Keratinocyte (primary cell): ENCODE data around the gene ENKD1. TPM values are rescaled to one million over a fixed set of nuclear protein-coding genes. Genes with fewer than 3 reads are reported as not detected.
A peak's percentile ranks its signal among the peaks of the same experiment; 100 is the strongest.

ENCODE experiments used
- DNase-seq: peaks from one replicate; pipeline ENCODE4 v3.0.0-alpha.2; 2011; ENCODE audit warnings: low read depth, missing footprints, low spot score
- FAIRE-seq: peaks from 2 replicates; lab custom pipeline; 2011; peaks lifted over from hg19 to GRCh38; lab: Jason Lieb, UNC
- H2AFZ ChIP-seq: 2 replicates; pipeline ENCODE4 v1.6.0; 2012; ENCODE audit warnings: low read length, control low read depth, inconsistent platforms; ENCODE audit not compliant: control insufficient read depth
- H3K27ac ChIP-seq: 2 replicates; pipeline ENCODE4 v1.5.1; 2011; ENCODE audit warnings: low read length; ENCODE audit not compliant: control insufficient read depth, insufficient read depth
- H3K27me3 ChIP-seq: 3 replicates; pipeline ENCODE4 v1.6.0; 2011; ENCODE audit warnings: low read length; ENCODE audit not compliant: control insufficient read depth, insufficient read depth; ENCODE audit errors: extremely low read depth
- H3K36me3 ChIP-seq, 2 experiments: 2 replicates in 1 of 2; 3 replicates in 1 of 2; pipeline ENCODE4 v1.5.1; 2011; ENCODE audit warnings: low read length in 2 of 2, mild to moderate bottlenecking in 1 of 2; ENCODE audit not compliant: control insufficient read depth in 2 of 2, insufficient read depth in 2 of 2; ENCODE audit errors: extremely low read depth in 1 of 2
- H3K4me1 ChIP-seq: 3 replicates; pipeline ENCODE4 v1.5.1; 2011; ENCODE audit warnings: low read length; ENCODE audit not compliant: control insufficient read depth, insufficient read depth; ENCODE audit errors: extremely low read depth
- H3K4me2 ChIP-seq: 3 replicates; pipeline ENCODE4 v1.6.0; 2011; ENCODE audit warnings: low read depth, low read length; ENCODE audit not compliant: control insufficient read depth, insufficient read depth; ENCODE audit errors: extremely low read depth
- H3K4me3 ChIP-seq, 3 experiments: fragments of 200-600 bp in 1 of 3; sonication (generic) in 1 of 3; 2 replicates in 2 of 3; 3 replicates in 1 of 3; pipeline ENCODE4 v1.5.1; 2011 to 2016; ENCODE audit warnings: low read length in 3 of 3, mild to moderate bottlenecking in 3 of 3, control low read depth in 2 of 3, inconsistent platforms in 1 of 3, low read depth in 1 of 3, mixed read lengths in 1 of 3, mixed run types in 1 of 3, moderate library complexity in 1 of 3; ENCODE audit not compliant: control insufficient read depth in 2 of 3, insufficient read depth in 2 of 3; ENCODE audit errors: extremely low read depth in 1 of 3
- H3K79me2 ChIP-seq: 2 replicates; pipeline ENCODE4 v1.6.0; 2012; ENCODE audit warnings: low read length; ENCODE audit not compliant: control insufficient read depth, insufficient read depth
- H3K9ac ChIP-seq: 3 replicates; pipeline ENCODE4 v1.6.0; 2011; ENCODE audit warnings: low read length; ENCODE audit not compliant: control insufficient read depth, insufficient read depth; ENCODE audit errors: extremely low read depth
- H3K9me1 ChIP-seq: 3 replicates; pipeline ENCODE4 v1.6.0; 2011; ENCODE audit warnings: low read length; ENCODE audit not compliant: control insufficient read depth, insufficient read depth; ENCODE audit errors: extremely low read depth
- H3K9me3 ChIP-seq: 2 replicates; pipeline ENCODE4 v1.5.1; 2012; ENCODE audit warnings: low read depth, low read length; ENCODE audit not compliant: control insufficient read depth
- H4K20me1 ChIP-seq: 3 replicates; pipeline ENCODE4 v1.6.0; 2011; ENCODE audit warnings: low read length; ENCODE audit not compliant: control insufficient read depth, insufficient read depth; ENCODE audit errors: extremely low read depth
- CTCF ChIP-seq, 3 experiments: IDR thresholded peaks in 1 of 3; conservative IDR thresholded peaks in 1 of 3; optimal IDR thresholded peaks in 1 of 3; 2 replicates in 2 of 3; 3 replicates in 1 of 3; pipeline versions ENCODE3 to v1.5.1; 2011; ENCODE audit warnings: low read length in 3 of 3, mild to moderate bottlenecking in 3 of 3, moderate library complexity in 2 of 3, control low read depth in 1 of 3, inconsistent platforms in 1 of 3; ENCODE audit not compliant: insufficient read depth in 2 of 3; ENCODE audit errors: extremely low read depth in 1 of 3
- EZH2 ChIP-seq: IDR thresholded peaks from one replicate; pipeline ENCODE4 v1.6.1; 2012; ENCODE audit warnings: inconsistent platforms, mild to moderate bottlenecking, low read length, moderate library complexity
- dilution Hi-C: fragments of 300-500 bp; cut with MboI; formaldehyde crosslinking; loops from one replicate; pipeline ENCODE4 v1.7.0; 2020; ENCODE audit warnings: low sequenced_read_pairs; ENCODE audit not compliant: extremely low pct_ligation_motif_present
- polyA plus RNA-seq, 5 experiments: library from polyadenylated mRNA; depleted of rRNA in 3 of 5; stranded (reverse) in 3 of 5; stranded (forward) in 1 of 5; unstranded in 1 of 5; fragments of >200 nt; gene quantifications; 1 replicate in 1 of 5; 2 replicates in 3 of 5; 3 replicates in 1 of 5; pipeline versions ENCODE4 v1.2.1 to v1.2.3, GENCODE V29; 2011 to 2012; ENCODE audit warnings: missing spikeins in 2 of 5, low read depth in 1 of 5, low replicate concordance in 1 of 5

ENKD1 gene
- polyA plus RNA-seq, 1 donor (not counting 4 experiments of a cell fraction or from before 2014, with no cell fraction given), result 4.4 TPM

GRCh38 chr16:67676516-67676915, 10.0 kb upstream of the ENKD1 start:
- dilution Hi-C loops, result no loop called here

GRCh38 chr16:67675999-67676398, 9.4 kb upstream of the ENKD1 start:
- Histone ChIP-seq H3K27ac (no peak overlapping the region), H4K20me1 (no peaks in the 10 kb centered on the region), H2AFZ (no peak overlapping the region), H3K4me2 (no peak overlapping the region), H3K9me3 (no peaks in the 10 kb centered on the region), H3K36me3 (peaks cover 0 to 5% of the 10 kb centered on the region in 2 experiments), H3K4me3 (no peak overlapping the region), H3K9me1 (no peaks in the 10 kb centered on the region), H3K9ac (no peak overlapping the region), H3K27me3 (no peaks in the 10 kb centered on the region), H3K79me2 (no peaks in the 10 kb centered on the region), H3K4me1 (peaks cover 13% of the 10 kb centered on the region)
- TF ChIP-seq CTCF (optimal IDR thresholded peaks at IDR 0.05 in 1 of 3, IDR thresholded peaks at IDR 0.05 in 1 of 3, conservative IDR thresholded peaks at IDR 0.05 in 1 of 3; ENCODE audit: extremely low read depth in 1 of 3, insufficient read depth in 2 of 3, low read length in 3 of 3), result no peak
- TF ChIP-seq EZH2, result no peak
- no peak for FAIRE-seq
- dilution Hi-C loops, result no loop called here
- DNase-seq, result no peak

More at GRCh38 chr16:67676516-67676915, 10.0 kb upstream of the ENKD1 start:
- H4K20me1 ChIP-seq, result no peaks in the 10 kb centered on the region
- H3K27ac ChIP-seq, result no peak overlapping the region
- peak; percentile 73 for FAIRE-seq
- no peaks in the 10 kb centered on the region for H3K9me1 ChIP-seq
- peaks cover 13% of the 10 kb centered on the region for H3K4me1 ChIP-seq
- H3K36me3 ChIP-seq, result peaks cover 0 to 5% of the 10 kb centered on the region in 2 experiments
- H2AFZ ChIP-seq, result no peak overlapping the region
- no peak for DNase-seq
- no peak overlapping the region for H3K9ac ChIP-seq
- H3K27me3 ChIP-seq, result no peaks in the 10 kb centered on the region
- H3K9me3 ChIP-seq, result no peaks in the 10 kb centered on the region
- no peaks in the 10 kb centered on the region for H3K79me2 ChIP-seq
- no peak for TF ChIP-seq EZH2
- TF ChIP-seq CTCF (optimal IDR thresholded peaks at IDR 0.05 in 1 of 3, IDR thresholded peaks at IDR 0.05 in 1 of 3, conservative IDR thresholded peaks at IDR 0.05 in 1 of 3; ENCODE audit: extremely low read depth in 1 of 3, insufficient read depth in 2 of 3, low read length in 3 of 3), result peak in 1 of 3 experiments; percentile 27
- H3K4me3 ChIP-seq, result no peak overlapping the region
- peak overlapping the region; percentile 1 for H3K4me2 ChIP-seq
